Omental fat pad (tissue), 4 donors: ENCODE data around the gene PLN. TPM values are rescaled to one million over a fixed set of nuclear protein-coding genes. Genes with fewer than 3 reads are reported as not detected.

Source experiments
- ATAC-seq: fragments of 150-250 bp; one replicate; pipeline ENCODE4 v1.9.1; 2016; ENCODE audit warnings: mild to moderate bottlenecking, moderate library complexity; ENCODE audit not compliant: low FRiP score
- DNase-seq: peaks from one replicate; pipeline ENCODE4 v3.0.0-alpha.2; 2019; ENCODE audit warnings: low spot score
- total RNA-seq, 4 donors: library from RNA; depleted of rRNA; stranded (reverse); fragments of >200 nt; gene quantifications; one replicate each; pipeline ENCODE4 v1.1.0, GENCODE V29; 2016
- TF ChIP-seq, protein P1 (sequence below), 3 donors: fragments of 450-650 bp; IDR thresholded peaks; one replicate each; pipeline ENCODE4 v1.5.1; 2016 to 2017; ENCODE audit warnings: antibody characterized with exemption in 3 of 3, mild to moderate bottlenecking in 3 of 3, moderate library complexity in 2 of 3

PLN gene
- total RNA-seq, 4 donors from 2014 or later, result 3.4 to 41.0 (median 3.8) TPM

DNA sequence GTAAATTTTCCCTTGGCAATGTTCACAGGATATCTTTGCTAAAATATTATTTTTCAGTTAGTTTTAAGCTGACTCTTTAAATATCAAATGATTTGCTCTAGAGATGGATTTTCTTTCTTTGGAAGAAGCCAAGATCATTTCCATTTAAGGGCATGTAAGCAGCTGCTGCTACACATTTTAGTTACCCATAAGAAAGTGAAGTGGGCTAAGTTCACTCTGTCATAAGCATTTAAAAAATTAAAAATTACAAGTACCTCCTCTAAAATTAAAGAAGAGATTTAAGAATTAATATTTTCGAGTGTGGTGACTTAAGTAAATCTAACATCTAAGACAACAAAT is 1.2 kb upstream of the PLN start:
- DNase-seq (no peak), ATAC-seq (no peak)
- TF ChIP-seq, protein P1, sequence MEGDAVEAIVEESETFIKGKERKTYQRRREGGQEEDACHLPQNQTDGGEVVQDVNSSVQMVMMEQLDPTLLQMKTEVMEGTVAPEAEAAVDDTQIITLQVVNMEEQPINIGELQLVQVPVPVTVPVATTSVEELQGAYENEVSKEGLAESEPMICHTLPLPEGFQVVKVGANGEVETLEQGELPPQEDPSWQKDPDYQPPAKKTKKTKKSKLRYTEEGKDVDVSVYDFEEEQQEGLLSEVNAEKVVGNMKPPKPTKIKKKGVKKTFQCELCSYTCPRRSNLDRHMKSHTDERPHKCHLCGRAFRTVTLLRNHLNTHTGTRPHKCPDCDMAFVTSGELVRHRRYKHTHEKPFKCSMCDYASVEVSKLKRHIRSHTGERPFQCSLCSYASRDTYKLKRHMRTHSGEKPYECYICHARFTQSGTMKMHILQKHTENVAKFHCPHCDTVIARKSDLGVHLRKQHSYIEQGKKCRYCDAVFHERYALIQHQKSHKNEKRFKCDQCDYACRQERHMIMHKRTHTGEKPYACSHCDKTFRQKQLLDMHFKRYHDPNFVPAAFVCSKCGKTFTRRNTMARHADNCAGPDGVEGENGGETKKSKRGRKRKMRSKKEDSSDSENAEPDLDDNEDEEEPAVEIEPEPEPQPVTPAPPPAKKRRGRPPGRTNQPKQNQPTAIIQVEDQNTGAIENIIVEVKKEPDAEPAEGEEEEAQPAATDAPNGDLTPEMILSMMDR (IDR thresholded peaks at IDR 0.05), result no peak

DNA sequence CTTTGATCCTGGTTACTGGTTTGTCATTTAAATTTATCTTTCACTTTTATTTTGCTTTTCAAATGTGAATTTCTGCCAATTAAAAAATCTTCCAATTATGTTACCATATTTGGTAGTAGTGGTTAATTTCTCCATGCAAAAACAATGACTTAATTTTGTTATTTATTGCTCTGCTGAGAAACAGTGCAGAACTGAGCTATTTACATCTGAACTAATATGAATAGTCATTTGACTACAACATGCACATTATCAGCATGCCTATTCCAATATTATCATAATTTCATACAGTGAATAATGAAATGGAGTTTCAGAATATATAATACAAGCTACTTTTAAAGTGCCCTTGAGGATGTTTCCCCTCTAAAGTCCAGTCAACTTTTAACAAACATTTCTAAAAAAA is 517 bp downstream of the PLN start:
- no peak for ATAC-seq
- TF ChIP-seq, protein P1 (IDR thresholded peaks at IDR 0.05), result no peak
- no peak for DNase-seq

DNA sequence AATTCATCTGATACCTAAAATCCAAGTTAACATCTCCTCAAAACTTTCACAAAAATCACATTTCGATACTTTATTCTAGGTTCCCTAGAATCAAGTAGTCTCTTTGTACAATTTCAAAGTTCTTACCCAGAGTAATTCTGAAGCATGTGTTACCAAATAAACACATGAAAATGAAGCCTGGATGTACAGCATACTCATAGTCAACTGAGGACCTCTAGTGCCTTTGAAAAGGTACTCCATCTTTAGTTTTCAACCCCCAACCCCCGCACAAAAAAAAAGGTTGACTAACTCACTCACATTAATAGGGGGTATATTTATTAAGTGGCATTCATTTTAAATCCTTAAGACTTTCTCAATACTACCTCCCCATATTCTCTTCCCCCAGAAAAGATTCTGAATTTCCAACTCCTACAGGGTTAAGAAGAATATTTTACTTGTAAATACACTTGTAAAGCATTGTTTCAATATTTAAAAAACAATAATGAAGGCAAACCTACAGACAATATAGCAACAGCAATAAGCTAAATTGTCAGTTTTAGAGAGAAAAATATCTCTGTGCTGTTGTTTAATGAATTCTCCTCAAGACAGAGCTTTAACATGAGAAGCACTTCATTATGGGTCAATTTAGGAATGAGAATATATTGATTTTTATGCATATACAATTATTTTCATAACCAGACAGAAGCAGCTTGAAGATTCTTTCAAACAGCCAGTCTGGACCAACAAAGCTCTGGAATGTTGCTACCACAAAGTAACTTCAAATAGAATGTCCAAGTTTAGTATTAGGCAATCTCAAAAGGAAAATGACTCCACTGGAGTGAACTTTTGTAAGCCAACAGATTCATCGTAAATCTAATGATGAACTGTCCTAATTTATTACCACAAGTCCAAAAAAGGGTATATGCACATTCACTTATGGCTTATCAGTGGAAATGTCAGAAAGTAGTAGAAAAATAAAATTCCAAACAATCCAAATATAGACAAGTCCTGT is 3.3 kb downstream of the PLN start:
- peak; percentile 78 for ATAC-seq
- no peak for DNase-seq
- TF ChIP-seq, protein P1 (IDR thresholded peaks at IDR 0.05), result no peak

DNA sequence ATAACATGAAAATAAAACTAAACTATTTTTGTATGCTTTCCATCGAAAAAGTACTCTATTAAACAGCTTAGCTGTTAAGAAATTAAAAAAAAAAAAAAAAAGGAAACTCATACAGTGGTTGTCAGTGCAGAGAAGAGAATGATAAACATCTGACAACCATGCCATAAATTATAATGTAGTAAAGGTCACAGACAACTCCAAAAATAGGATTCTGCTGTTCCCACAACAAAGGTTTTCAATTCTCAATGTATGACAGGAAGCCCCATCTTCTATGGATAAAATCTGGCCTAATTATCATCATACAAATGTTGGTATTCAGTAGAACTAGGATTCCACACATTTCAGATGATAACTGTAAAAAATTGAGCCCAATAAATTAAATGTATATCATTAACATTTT is 5.0 kb downstream of the PLN start:
- ATAC-seq, result no peak
- TF ChIP-seq, protein P1 (IDR thresholded peaks at IDR 0.05), result no peak

GRCh38 chr6:118554698-118555097 is 6.6 kb downstream of the PLN start:
- DNase-seq (no peak), ATAC-seq (no peak)
- TF ChIP-seq, protein P1 (IDR thresholded peaks at IDR 0.05), result no peak

More for the DNA sequence above, 5.0 kb downstream of the PLN start:
- DNase-seq, result no peak

DNA sequence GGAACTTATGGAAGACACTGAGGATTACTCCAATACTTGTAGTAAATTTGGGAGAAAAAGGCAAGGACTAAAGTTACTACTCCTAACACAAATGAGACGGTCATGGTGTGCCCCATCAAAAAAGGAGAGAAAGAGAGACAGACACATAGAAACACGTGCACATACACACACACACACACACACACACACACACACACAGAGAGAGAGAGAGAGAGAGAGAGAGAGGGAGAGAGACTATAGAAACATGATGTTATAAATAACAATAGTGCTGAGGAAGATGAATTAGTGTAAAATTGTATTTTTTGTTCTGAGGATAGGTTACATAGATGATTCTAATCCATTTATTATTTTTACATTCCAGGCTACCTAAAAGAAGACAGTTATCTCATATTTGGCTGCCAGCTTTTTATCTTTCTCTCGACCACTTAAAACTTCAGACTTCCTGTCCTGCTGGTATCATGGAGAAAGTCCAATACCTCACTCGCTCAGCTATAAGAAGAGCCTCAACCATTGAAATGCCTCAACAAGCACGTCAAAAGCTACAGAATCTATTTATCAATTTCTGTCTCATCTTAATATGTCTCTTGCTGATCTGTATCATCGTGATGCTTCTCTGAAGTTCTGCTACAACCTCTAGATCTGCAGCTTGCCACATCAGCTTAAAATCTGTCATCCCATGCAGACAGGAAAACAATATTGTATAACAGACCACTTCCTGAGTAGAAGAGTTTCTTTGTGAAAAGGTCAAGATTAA is 10.5 kb downstream of the PLN start:
- DNase-seq (no peak), ATAC-seq (no peak)
- TF ChIP-seq, protein P1 (IDR thresholded peaks at IDR 0.05), result no peak
